Dedifferentiated amniotic fluid mesenchymal stem cell (primary cell): ENCODE data around the gene TNFRSF17.

ENCODE experiments used
- DNase-seq: peaks from one replicate; pipeline ENCODE4 v3.0.0-alpha.2; 2016; ENCODE audit errors: extremely low spot score

TNFRSF17 gene

GRCh38 chr16:12002447-12003006, 37.5 kb downstream of the TNFRSF17 start:
- no peak for DNase-seq

DNA sequence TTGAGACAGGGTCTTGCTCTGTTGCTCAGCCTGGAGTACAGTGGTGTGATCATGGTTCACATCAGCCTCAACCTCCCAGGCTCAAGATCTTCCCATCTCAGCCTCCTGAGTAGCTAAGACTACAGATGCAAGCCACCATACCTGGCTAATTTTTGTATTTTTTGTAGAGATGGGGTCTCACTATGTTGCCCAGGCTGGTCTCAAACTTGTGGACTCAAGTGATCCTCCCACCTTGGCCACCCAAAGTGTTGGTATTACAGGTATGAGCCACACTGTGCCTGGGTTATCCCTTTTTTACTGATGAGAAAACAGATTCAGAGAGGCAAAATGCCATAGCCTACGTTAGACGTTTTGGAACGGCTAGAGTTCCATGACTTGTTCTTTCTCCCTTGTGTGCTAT, 41.6 kb downstream of the TNFRSF17 start:
- no peak for DNase-seq

DNA sequence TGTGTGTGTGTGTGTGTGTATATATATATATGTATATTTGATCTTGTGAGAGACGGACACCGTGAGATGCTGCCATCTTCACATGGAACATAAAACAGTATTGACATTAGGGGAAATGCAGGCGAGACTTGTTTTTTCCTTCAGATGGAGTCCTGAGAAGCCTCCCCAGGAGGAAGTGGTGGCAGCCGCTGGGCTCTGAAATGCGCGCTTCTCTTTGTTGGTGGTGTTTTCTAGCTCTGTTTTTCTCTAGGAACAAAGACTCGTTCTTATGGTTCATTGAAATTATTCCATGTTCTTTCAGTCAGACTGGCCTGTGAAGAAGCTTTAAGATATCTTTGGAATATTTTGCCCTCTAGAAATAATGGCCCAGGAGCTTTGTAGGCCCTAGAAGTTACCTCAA, 44.5 kb downstream of the TNFRSF17 start:
- DNase-seq: no peak

DNA sequence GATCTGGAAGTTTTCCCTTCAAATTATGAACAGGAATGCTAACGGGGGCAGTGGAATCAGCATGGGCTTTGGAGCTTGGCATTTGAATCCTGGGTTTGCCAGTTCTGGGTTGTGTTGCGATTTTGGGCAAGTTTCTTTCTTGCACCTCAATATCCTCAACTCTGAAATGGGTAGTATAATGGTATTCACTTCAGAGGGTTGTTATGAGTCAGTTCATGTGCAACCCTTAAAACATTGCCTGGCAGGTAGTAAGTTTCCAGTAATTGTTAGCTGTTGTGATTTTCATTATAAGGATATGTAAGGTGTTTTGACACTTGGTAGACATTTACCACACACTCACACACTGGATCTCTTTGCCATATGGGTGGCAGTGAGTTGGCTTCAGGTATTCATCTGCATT, 44.9 kb downstream of the TNFRSF17 start:
- no peak for DNase-seq

- DNase-seq: no peak
Measured at GRCh38 chr16:12010388-12011251, 45.6 kb downstream of the TNFRSF17 start.

DNA sequence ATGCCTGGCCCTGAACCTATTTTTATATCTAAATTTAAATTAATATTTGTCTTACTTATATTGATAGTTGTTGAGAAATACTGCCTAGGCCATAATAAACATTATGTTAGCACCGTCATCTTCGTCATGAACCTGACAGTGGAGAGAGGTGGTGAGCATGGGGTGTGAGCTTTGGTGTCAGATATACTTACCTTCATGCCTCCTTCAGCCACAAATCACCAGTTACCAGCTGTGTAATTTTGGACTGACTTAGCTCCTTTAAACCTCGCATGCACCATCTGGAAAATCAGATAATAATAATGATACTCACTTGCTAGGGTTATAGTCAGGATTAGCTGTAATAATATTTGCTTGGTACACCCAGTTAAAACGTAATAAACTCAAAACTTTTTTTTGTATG, 46.6 kb downstream of the TNFRSF17 start:
- DNase-seq: no peak

- DNase-seq: no peak
Measured at GRCh38 chr16:12016291-12016947, 51.4 kb downstream of the TNFRSF17 start.

- peak; percentile 58 for DNase-seq
Measured at GRCh38 chr16:12017558-12017957, 52.5 kb downstream of the TNFRSF17 start.
